H4 (cell line): ENCODE results near the gene ZNF530. TPM values are rescaled to one million over a fixed set of nuclear protein-coding genes. Genes with fewer than 3 reads are reported as not detected.

Experiments used
- DNase-seq: peaks from one replicate; pipeline ENCODE4 v3.0.0-alpha.2; 2015; ENCODE audit warnings: low spot score
- total RNA-seq: library from RNA; depleted of rRNA; stranded (reverse); fragments of >200 nt; shearing (Covaris generic); gene quantifications from 2 replicates; pipeline ENCODE4 v1.2.3, GENCODE V29; 2014; rRNA removed

ZNF530 gene
- total RNA-seq = 9.1 and 11.9 TPM in 2 replicates

DNA sequence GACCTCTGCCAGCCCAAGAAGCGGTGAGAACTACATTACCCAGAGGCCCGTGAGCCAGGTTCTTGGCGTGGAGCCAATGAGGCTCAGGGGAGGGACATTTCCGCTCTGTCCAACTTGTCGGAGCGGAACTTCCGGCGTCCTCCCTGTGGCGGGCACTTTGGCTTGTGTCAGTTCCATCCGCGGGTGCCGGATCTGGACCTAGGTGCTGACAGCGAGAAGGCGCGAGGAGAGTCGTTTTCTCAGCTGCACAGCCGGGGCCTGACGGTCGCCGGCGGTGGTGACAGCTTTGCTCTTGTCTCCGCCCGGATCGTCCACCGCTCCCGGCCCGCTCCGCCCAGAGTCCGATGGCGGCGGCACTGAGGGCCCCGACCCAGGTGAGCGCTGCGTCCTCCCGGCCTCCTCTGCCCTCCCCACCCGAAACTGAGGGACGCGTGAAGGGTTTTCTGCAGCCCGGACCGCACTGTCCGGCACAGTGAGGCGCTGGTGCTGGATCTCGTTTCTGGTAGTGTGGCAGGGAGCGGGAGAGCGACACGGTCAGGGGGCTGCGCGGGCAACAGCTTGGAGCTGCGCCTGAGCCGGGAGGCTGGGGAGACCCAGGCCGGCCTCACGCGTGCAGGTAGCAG is at the start of gene ZNF530:
Gene ZNF530, plus strand, starts transcription at position 125 of the 623 bp plus-strand sequence. CDS start 4,461 bp downstream, outside the sequence.
- DNase-seq = peak; percentile 91

DNA sequence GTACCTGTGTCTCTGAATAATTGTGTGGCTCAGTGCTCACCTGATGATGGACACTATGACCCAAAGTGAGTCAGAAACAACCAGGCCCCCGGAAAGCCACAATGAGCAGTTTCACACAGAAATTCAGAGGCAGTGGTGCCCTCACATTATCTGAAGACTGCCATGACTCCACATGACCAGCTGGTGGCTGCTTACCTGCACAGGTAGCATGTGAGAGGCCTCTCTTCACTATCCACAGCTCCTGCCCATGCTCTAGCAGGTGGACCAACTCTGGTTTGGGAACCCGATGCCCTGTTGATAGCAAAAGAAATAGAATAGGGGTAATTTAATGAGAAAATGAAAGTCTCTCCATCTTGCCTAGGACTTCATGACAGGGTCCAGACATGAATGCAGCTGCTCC is 47.3 kb upstream of the ZNF530 start:
- no peak for DNase-seq

DNA sequence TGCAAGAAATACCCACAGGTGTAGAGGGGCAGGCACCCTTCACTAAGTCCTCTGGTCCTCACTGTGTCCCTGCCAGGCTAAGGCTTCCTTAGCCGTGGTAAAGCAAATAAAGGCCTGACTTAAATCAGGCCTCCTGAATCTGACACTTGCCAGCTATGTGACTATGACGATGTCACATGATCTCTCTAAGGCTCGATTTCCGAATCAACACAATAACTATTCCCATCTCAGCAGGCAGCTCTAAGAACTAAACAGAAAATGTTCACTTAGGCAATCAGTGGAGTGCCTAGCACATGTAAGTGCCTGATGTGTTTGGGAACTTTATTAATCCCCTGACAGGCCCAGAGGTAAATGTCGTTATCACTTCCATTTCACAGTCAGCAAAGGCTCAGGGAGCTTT is 42.0 kb upstream of the ZNF530 start:
- no peak for DNase-seq

DNA sequence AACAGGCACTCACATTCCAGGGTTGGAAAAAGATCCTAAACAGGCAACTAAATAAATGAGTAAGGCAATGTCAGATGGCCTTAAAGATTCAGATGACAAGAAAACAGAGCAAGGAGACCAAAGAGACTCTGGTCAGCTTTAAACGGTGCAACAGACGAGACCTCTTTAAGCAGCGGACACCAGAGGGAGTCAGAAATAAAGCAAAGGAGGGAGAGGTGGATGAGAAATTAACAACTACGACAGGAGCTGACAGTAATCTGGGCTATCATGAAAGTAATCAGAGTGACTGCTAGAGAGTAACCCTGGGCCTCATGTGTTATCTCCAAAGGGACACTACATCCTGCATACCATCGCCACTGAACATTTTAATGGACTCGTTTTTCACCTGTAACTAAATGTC is 41.2 kb upstream of the ZNF530 start:
- DNase-seq = no peak

DNA sequence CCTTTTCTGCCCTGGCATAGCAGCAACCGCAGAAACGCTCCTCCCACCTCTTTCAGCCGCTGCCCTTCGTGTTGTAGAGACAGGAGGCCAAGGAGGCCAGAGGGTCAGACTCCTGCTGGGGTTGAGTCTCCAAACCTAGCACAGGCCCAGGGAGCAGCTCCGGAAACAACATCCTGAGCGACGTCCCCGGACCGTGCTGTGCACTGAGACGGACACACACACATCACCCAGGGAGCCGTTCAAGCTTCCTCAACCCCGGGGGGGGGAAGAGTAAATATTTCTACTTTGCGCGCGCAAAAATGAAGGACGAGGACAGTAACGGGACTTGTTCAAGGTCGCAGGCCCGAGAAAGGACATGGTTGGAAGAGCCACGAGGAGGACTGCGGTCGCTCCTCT is 40.7 kb upstream of the ZNF530 start:
- DNase-seq = no peak

DNA sequence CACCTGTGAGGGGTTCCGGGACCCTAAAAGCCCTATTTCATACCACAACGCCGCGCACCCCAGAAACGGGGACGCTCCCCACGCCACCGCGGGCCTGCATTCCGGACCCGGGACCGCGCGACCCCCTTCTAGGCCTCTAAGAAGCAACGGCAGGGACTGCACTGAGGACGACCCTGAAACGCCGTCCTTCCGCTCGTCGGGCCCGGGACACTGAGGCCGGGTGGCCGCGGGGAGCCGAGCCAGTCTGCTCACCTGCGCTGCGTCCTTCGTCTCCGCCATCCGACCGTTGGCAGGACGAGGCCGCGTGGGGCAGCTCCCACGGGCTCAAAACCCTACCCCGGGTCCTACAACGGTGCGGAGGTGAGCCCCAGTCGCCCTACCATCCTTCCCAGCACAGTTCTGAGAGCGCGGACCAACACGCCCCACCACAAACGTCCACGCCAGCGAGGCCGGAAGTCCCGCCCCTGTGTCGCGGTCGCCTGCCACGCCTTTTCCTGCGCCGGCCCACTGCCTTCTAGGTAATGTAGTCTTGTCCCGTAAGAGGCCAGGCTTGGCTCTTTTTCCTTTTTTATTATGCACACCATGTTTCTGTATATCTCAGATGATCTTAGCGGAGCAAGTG is 40.2 kb upstream of the ZNF530 start, which contains the start of gene ZNF550:
Gene ZNF550, minus strand, starts transcription at position 460 of the 622 bp plus-strand sequence. Its CDS starts 181 bp downstream, at position 279.
- peak; percentile 85 for DNase-seq

DNA sequence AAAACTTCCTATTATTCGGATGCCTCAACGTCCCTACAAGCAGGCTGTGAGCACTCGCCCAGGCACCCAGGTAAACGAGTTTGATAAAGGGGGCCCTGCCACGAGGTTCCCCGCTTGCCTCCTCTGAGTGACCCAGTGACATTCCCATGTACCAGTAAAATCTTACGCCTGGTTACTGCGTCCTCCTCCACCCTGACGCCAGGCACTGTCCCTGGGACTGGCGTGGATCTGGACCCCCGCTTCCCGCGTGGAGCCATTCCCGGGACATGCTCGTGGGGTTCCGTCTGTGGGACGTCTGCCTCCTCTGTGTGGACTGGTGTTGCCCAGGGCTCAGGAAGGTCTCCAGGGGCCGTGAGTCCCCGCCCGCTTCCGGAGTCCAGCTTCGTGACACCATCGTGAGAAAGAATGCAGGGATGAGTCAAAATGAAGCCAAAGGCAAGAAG is 39.6 kb upstream of the ZNF530 start:
- DNase-seq = no peak

DNA sequence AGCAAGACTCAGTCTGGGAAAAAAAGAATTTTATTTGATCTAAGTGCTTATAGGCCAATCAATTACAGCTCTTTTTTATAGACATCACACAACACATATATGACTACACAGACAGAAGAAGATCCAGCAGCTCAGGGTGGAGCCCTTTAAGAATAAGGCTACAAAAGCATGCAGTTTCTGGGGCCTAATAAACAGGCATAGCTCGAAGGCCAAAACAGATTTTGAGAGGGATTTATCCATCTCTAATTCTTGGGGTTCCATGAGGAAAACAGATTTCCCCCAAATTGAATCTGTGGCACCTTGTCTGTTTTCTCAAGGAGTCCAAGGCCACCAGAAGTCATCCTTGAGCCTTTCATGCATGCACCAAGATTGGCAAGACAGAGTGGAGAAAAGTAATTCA is 36.1 kb upstream of the ZNF530 start:
- DNase-seq = no peak

DNA sequence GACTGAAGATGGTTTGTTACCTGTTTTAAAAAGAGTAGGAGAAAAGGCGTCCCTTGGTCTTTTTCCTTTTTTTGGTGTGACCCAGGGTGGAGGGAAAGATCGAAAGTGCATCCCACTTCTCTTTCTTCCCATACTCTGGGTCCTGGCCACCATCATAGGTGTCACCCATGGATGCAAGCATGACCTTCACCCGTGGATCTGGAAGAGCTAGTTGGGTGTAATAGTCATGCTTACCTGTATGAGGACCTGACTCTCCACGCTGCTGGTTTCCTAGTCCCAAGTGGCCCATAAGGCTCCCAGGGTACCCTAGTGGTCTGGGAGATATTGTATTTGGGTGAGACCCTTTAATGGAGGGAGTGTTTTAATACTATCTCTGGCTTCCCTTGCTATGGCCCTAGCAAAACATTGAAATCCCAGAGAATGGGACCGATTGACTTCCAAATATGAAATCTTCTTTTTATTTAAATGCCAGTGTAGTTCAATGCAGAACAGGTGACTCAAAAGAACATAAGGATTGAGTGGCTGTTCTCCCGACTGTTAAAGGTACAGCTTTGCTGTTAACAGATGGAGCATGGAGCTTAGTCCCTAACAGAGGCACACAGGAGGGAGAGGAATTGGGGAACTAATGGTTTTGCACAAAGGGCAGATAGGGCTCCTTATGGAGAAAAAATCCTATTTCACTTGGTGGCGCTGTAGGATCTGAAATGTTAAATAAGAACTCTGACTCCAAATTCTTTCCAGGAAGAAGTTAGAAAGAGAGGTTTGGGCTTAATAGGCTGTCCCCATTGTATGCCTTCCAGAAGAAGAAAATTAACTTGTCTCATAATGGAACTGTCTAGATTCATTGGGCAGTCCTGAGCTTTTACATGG is 33.1 kb upstream of the ZNF530 start:
- peak; percentile 36 for DNase-seq

DNA sequence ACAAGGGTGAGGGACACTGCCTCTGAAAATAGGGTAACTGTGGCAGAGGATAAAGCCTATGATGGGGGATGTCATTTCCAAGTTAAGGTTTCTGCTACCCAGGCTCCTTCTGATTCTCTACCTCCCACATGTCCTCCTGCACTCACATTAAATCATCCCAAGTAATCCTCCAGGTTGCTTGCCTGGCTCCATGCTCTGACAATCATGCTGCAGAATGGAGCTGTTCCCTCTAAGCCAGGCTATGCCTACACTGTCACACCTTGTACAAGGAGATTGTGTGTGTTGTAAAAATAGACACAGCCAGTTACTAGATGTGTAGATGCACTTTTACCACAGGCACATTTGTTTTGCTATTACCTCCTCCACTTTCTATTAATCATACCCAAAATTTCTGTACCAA is 29.0 kb upstream of the ZNF530 start:
- no peak for DNase-seq

DNA sequence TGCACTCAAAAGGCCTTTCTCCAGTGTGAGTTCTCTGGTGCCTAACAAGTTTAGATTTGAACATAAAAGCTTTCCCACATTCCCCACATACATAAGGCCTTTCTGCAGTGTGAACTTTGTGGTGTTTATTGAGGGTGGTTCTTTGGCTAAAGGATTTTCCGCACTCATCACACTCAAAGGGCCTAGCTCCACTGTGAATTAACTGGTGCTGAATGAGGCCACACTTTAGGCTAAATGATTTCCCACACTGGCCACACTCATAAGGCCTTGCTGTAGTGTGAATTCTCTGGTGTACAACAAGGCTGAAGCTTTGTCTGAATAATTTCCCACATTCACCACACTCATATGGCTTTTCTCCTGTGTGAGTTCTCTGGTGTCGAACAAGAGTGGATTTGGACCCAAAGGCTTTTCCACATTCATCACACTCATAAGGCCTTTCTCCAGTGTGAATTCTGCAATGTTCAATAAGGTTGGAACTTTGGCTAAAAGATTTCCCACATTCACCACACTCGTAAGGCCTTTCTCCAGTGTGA is 27.2 kb upstream of the ZNF530 start:
- no peak for DNase-seq

DNA sequence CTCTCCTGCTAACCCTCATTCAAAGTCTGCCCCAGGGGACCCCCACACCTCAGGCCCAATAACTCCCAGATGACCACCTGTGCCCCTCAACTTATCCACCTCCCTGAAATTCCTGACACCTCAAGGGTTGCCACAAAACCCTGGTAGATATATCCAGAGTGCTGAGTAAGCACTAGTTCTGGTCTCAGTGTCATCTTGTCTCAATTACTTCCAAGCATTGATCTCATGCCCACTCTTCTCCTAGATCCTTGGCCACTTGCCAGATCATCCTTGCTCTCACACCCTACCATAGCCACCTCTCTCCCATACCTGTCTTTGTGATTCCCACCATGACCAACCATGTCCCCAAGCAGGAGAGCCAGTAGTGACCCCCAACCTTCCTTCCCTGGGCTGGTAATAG is 23.0 kb upstream of the ZNF530 start:
- no peak for DNase-seq

DNA sequence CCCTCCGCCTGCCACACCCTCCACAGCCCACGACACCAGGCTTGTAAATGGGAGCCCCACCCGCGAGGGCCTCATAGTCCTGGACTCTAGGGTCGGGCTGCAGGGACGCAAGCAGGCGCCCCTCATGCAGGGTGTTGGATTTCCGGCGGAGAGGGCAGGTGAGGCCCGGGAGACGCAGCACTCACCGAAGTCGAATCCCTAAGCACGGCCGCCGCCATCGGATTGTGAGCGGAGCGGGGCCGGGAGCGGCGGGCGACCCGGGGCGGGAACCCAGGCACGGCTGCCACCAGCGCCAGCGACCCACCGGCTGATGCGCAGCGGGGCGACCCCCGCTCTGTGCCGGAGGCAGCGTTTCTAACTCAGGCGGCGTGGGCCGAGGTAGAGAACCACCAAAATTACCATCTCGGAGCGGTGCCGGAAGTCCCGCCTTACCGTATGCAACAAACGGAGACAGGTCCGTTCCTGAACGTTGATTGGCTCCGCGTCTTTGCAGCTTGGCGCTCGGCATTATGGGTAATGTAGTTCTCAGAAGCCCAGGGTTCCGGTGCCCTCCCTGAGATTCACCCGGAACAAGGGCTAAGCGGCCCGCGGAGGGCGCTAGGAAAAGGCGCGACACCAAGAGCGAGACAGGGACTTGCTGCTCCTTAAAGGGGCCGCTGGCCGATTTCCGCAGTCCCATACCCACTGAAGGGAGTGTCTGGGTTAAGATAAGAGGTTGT is 21.0 kb upstream of the ZNF530 start, which contains the start of gene ZNF416:
Gene ZNF416, minus strand, starts transcription at position 425 of the 719 bp plus-strand sequence. Its CDS starts 207 bp downstream, at position 218.
- peak; percentile 99 for DNase-seq

DNA sequence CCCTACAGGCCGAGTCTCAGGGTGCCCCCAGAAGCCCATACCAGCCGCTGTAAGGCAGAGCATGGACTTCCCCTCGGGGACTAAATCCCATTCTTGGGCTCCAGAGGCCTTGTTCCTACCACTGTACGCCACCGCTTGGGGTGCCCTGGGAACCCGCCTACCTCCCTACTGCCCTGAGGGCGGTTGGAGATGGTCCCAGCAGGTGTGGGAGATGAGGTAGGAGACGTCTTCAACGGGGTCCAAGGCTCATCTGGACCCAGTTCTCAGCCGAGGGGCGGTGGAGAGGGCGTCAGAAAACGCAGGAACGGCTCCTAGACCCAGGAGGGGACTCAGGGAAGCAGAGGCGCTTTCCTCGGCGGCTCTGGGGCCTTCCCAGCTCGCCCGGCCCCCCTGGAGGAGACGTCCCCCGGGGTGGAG is 16.6 kb upstream of the ZNF530 start:
- DNase-seq = no peak

DNA sequence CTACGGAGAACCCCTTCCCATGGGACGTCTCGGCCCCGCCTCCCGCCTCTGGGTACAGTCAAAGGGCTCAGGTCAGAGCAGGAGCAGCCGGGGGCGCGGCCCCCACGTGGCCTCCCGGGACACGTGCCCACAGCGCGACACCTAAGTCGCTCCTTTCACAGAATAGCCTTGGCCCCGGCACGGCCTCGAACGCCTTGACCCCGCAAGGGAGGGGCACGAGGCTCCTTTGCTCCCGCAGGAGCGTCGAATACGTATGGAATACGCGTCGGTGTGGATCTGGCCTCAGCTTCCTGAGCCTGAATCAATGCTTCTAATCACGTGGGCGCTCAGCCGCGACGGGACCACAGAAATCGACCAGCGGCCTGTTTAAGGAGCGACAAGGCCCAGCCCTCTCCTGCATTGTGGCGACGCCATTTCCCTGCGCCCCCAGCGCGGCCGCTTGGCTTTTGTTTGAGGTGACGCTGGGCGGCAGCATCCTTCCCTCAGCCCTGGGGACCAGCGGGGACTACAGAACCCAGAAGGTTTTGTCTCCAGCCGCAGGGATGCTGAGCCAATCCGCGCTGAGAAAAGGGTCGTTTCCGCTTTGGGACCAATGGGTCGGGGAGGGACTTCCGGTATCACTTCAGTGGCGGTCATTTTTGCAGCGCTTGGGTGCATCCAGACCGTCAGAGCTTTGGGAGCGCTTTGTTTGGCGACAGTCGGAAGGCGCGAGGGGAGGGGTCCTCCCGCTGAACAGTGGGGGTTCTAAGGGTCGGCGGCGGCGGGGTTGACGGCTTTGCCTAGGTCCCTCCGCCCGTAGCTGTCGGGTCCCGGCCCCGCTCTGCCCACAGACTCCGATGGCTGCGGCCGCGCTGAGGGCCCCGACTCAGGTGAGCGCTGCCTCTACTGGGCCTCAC is 15.9 kb upstream of the ZNF530 start, which contains the start of gene ZIK1:
Gene ZIK1, plus strand, starts transcription at position 625 of the 896 bp plus-strand sequence. Its CDS starts 212 bp downstream, at position 837.
- peak; percentile 87 for DNase-seq

DNA sequence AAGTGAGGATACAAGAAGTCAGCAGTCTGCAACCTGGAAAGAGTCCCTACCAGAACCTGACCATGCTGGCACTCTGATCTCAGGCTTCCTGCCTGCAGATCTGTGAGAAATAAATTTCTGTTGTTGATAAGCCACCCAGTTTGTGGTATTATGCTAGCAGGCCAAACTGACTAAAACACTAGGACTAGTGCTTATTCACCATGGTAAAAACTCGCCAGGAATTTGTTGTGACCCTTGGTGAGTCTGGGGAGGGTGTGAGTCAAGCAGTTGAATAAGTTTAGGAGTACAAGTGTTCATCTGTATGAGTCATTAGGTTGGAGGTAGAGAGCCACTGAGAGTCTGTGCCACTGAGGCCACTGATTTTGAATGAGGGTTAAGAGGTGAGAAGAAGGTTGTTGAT is 12.2 kb upstream of the ZNF530 start:
- no peak for DNase-seq

DNA sequence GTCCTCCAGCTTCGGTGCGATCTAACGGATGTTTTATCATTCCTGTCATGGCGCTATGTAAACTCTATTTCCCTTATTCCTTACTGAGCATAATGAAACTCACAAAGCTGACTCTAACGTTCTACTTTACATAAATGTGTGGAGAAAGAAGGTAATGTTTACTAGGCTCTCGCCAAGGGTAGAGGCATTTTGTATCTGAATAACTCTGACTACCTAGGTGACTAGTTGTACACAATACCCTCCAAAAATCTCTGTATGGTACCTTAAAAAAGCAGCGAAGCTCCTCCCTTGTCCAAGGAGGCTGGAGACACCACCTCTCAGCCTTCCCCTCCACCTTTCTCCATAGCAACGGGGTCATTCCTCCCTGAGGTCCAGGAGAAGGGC is 316 bp upstream of the ZNF530 start:
- no peak for DNase-seq

DNA sequence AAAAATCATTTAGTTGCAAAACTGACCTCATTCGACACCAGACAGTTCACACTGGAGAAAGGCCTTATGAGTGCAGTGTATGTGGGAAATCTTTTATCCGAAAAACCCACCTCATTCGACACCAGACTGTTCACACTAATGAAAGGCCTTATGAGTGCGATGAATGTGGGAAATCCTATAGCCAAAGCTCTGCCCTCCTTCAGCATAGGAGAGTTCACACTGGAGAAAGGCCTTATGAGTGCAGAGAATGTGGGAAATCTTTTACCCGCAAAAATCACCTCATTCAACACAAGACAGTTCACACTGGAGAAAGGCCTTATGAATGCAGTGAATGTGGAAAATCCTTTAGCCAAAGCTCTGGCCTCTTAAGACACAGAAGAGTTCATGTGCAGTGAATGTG is 7.2 kb downstream of the ZNF530 start:
- DNase-seq = no peak

DNA sequence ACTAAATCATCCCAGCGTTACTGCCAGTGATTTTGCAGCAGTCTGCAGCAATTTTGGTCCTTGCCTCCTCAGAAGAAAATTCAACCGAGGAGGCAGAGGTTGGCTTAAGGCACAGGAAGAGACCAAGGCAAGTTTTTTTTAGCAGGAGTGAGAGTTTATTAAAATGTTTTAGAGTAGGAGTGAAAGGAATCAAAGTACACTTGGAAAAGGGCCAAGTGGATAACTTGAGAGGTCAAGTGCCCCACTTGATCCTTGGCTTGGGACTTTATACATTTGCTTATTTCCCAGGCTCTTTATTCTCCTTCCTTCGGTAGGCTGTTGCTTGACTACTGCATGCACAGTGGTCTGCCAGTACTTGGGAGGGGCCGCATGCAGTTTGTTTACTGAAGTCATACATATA is 11.4 kb downstream of the ZNF530 start:
- no peak for DNase-seq
